ENCODE results near the gene RBM47.

RBM47 gene

GRCh38 chr4:40594261-40595178 is 35.1 kb downstream of the RBM47 start:
- no peaks in the 10 kb centered on the region for H3K9me3 Mint-ChIP-seq
- peaks cover 17 to 20% of the 10 kb centered on the region in 2 donors for H3K27me3 Mint-ChIP-seq

GRCh38 chr4:40592034-40592433 is 37.6 kb downstream of the RBM47 start:
- Mint-ChIP-seq H3K9me3 (no peaks in the 10 kb centered on the region), H3K4me3 (no peak overlapping the region), H3K4me1 (ENCODE audit: low read depth in 2 of 2) (no peaks in the 10 kb centered on the region), H3K36me3 (ENCODE audit: insufficient read depth) (no peaks in the 10 kb centered on the region), H3K27me3 (peaks cover 20 to 26% of the 10 kb centered on the region in 2 donors), H3K27ac (no peak overlapping the region)
- DNase-seq (no peak), ATAC-seq (replicated peaks) (no peak)

More at GRCh38 chr4:40594261-40595178, 35.1 kb downstream of the RBM47 start:
- no peaks in the 10 kb centered on the region for H3K4me1 Mint-ChIP-seq (ENCODE audit: low read depth in 2 of 2)
- ATAC-seq (replicated peaks), result no peak
- no peaks in the 10 kb centered on the region for H3K36me3 Mint-ChIP-seq (ENCODE audit: insufficient read depth)
- H3K4me3 Mint-ChIP-seq, result no peak overlapping the region
- no peak for DNase-seq
- no peak overlapping the region for H3K27ac Mint-ChIP-seq

GRCh38 chr4:40587826-40588225 is 41.8 kb downstream of the RBM47 start:
- no peak for ATAC-seq (replicated peaks)
- no peaks in the 10 kb centered on the region for H3K9me3 Mint-ChIP-seq
- H3K4me1 Mint-ChIP-seq (ENCODE audit: low read depth in 2 of 2), result no peaks in the 10 kb centered on the region
- no peak overlapping the region for H3K27ac Mint-ChIP-seq
- peaks cover 15 to 18% of the 10 kb centered on the region in 2 donors for H3K27me3 Mint-ChIP-seq
- no peaks in the 10 kb centered on the region for H3K36me3 Mint-ChIP-seq (ENCODE audit: insufficient read depth)
- DNase-seq, result no peak
- H3K4me3 Mint-ChIP-seq, result no peak overlapping the region

- Mint-ChIP-seq H3K36me3 (ENCODE audit: insufficient read depth) (no peaks in the 10 kb centered on the region), H3K27ac (no peak overlapping the region), H3K4me1 (ENCODE audit: low read depth in 2 of 2) (no peaks in the 10 kb centered on the region)
These were observed 42.3 kb downstream of the RBM47 start for GRCh38 chr4:40587351-40587750.

GRCh38 chr4:40586729-40587128 is 42.9 kb downstream of the RBM47 start:
- DNase-seq (no peak), ATAC-seq (replicated peaks) (no peak)
- Mint-ChIP-seq H3K36me3 (ENCODE audit: insufficient read depth) (no peaks in the 10 kb centered on the region), H3K27me3 (peaks cover 26 to 27% of the 10 kb centered on the region in 2 donors), H3K4me3 (no peak overlapping the region), H3K4me1 (ENCODE audit: low read depth in 2 of 2) (no peaks in the 10 kb centered on the region), H3K9me3 (no peaks in the 10 kb centered on the region), H3K27ac (no peak overlapping the region)

More at GRCh38 chr4:40587351-40587750, 42.3 kb downstream of the RBM47 start:
- no peak for DNase-seq
- ATAC-seq (replicated peaks), result no peak
- no peaks in the 10 kb centered on the region for H3K9me3 Mint-ChIP-seq
- no peak overlapping the region for H3K4me3 Mint-ChIP-seq
- peaks cover 20 to 22% of the 10 kb centered on the region in 2 donors for H3K27me3 Mint-ChIP-seq

- Mint-ChIP-seq H3K27ac (no peak overlapping the region), H3K4me1 (ENCODE audit: low read depth in 2 of 2) (no peaks in the 10 kb centered on the region), H3K27me3 (peaks cover 29 to 30% of the 10 kb centered on the region in 2 donors), H3K4me3 (no peak overlapping the region), H3K9me3 (no peaks in the 10 kb centered on the region), H3K36me3 (ENCODE audit: insufficient read depth) (no peaks in the 10 kb centered on the region)
- no peak for ATAC-seq (replicated peaks)
- DNase-seq, result no peak
These were observed 43.6 kb downstream of the RBM47 start for GRCh38 chr4:40586034-40586433.

GRCh38 chr4:40585201-40585799 is 44.4 kb downstream of the RBM47 start:
- DNase-seq, result no peak
- no peak for ATAC-seq (replicated peaks)
- no peak overlapping the region for H3K27ac Mint-ChIP-seq
- H3K36me3 Mint-ChIP-seq (ENCODE audit: insufficient read depth), result no peaks in the 10 kb centered on the region
- no peaks in the 10 kb centered on the region for H3K9me3 Mint-ChIP-seq
- peaks cover 30 to 34% of the 10 kb centered on the region in 2 donors for H3K27me3 Mint-ChIP-seq
- H3K4me3 Mint-ChIP-seq, result no peak overlapping the region
- no peaks in the 10 kb centered on the region for H3K4me1 Mint-ChIP-seq (ENCODE audit: low read depth in 2 of 2)

GRCh38 chr4:40584517-40585141 is 45.0 kb downstream of the RBM47 start:
- H3K4me1 Mint-ChIP-seq (ENCODE audit: low read depth in 2 of 2), result no peaks in the 10 kb centered on the region
- no peak overlapping the region for H3K4me3 Mint-ChIP-seq
- H3K36me3 Mint-ChIP-seq (ENCODE audit: insufficient read depth), result no peaks in the 10 kb centered on the region
- DNase-seq (no peak), ATAC-seq (replicated peaks) (no peak)
- H3K27ac Mint-ChIP-seq, result no peak overlapping the region
- peaks cover 30 to 34% of the 10 kb centered on the region in 2 donors for H3K27me3 Mint-ChIP-seq
- no peaks in the 10 kb centered on the region for H3K9me3 Mint-ChIP-seq

GRCh38 chr4:40583850-40584439 is 45.7 kb downstream of the RBM47 start:
- Mint-ChIP-seq H3K36me3 (ENCODE audit: insufficient read depth) (no peaks in the 10 kb centered on the region), H3K4me1 (ENCODE audit: low read depth in 2 of 2) (no peaks in the 10 kb centered on the region), H3K27ac (no peak overlapping the region), H3K9me3 (no peaks in the 10 kb centered on the region), H3K4me3 (no peak overlapping the region), H3K27me3 (peaks cover 30 to 34% of the 10 kb centered on the region in 2 donors)
- no peak for ATAC-seq (replicated peaks)
- DNase-seq, result no peak

GRCh38 chr4:40582413-40582812 is 47.3 kb downstream of the RBM47 start:
- DNase-seq (no peak), ATAC-seq (replicated peaks) (no peak)
- Mint-ChIP-seq H3K27me3 (peaks cover 25 to 30% of the 10 kb centered on the region in 2 donors), H3K9me3 (no peaks in the 10 kb centered on the region), H3K4me1 (ENCODE audit: low read depth in 2 of 2) (no peaks in the 10 kb centered on the region), H3K36me3 (ENCODE audit: insufficient read depth) (no peaks in the 10 kb centered on the region), H3K4me3 (no peak overlapping the region), H3K27ac (no peak overlapping the region)

GRCh38 chr4:40581254-40582140 is 48.2 kb downstream of the RBM47 start:
- Mint-ChIP-seq H3K4me3 (no peak overlapping the region), H3K27ac (no peak overlapping the region), H3K36me3 (ENCODE audit: insufficient read depth) (no peaks in the 10 kb centered on the region), H3K9me3 (no peaks in the 10 kb centered on the region), H3K4me1 (ENCODE audit: low read depth in 2 of 2) (peaks cover 1 to 4% of the 10 kb centered on the region in 2 donors), H3K27me3 (peaks cover 25% of the 10 kb centered on the region in 2 donors)
- ATAC-seq (replicated peaks) (no peak), DNase-seq (no peak)

GRCh38 chr4:40579983-40580382 is 49.7 kb downstream of the RBM47 start:
- no peak overlapping the region for H3K4me3 Mint-ChIP-seq
- peaks cover 18 to 20% of the 10 kb centered on the region in 2 donors for H3K27me3 Mint-ChIP-seq
- ATAC-seq (replicated peaks), result no peak
- peaks cover 1 to 5% of the 10 kb centered on the region in 2 donors for H3K4me1 Mint-ChIP-seq (ENCODE audit: low read depth in 2 of 2)
- no peaks in the 10 kb centered on the region for H3K9me3 Mint-ChIP-seq
- H3K36me3 Mint-ChIP-seq (ENCODE audit: insufficient read depth), result no peaks in the 10 kb centered on the region
- no peak overlapping the region for H3K27ac Mint-ChIP-seq
- DNase-seq, result no peak

Data from effector memory CD8-positive, alpha-beta T cell (primary cell).